Embryonic facial prominence (tissue), 1 donor: ENCODE measurements around the gene ENTPD7.

Source experiments
- DNase-seq: peaks from one replicate; pipeline ENCODE4 v3.0.0-alpha.2; 2016; ENCODE audit errors: extremely low spot score

Gene ENTPD7

GRCh38 chr10:99648717-99649116 lies 10.6 kb upstream of the ENTPD7 start:
- DNase-seq: no peak

- no peak for DNase-seq
These were observed 6.4 kb upstream of the ENTPD7 start for GRCh38 chr10:99652800-99653390.

GRCh38 chr10:99654390-99655175 lies 4.7 kb upstream of the ENTPD7 start:
- DNase-seq: no peak

- no peak for DNase-seq
These were observed 2.9 kb upstream of the ENTPD7 start for GRCh38 chr10:99656199-99657064.

- no peak for DNase-seq
These were observed 683 bp upstream of the ENTPD7 start for GRCh38 chr10:99658622-99659030.

- no peak for DNase-seq
These were observed 608 bp downstream of the ENTPD7 start for GRCh38 chr10:99659868-99660366.

- no peak for DNase-seq
These were observed 1.5 kb downstream of the ENTPD7 start for GRCh38 chr10:99660662-99661376.

- DNase-seq: no peak
These were observed 2.1 kb downstream of the ENTPD7 start for GRCh38 chr10:99661377-99661763.

- DNase-seq: no peak
These were observed 6.0 kb downstream of the ENTPD7 start for GRCh38 chr10:99665304-99665703.

- no peak for DNase-seq
These were observed 7.9 kb downstream of the ENTPD7 start for GRCh38 chr10:99667108-99667751.

- no peak for DNase-seq
These were observed 12.1 kb downstream of the ENTPD7 start for GRCh38 chr10:99671386-99671785.

- no peak for DNase-seq
These were observed 13.6 kb downstream of the ENTPD7 start for GRCh38 chr10:99672884-99673283.

GRCh38 chr10:99673492-99673891 lies 14.2 kb downstream of the ENTPD7 start:
- no peak for DNase-seq

GRCh38 chr10:99674762-99675161 lies 15.5 kb downstream of the ENTPD7 start:
- DNase-seq: no peak

GRCh38 chr10:99676426-99676825 lies 17.1 kb downstream of the ENTPD7 start:
- no peak for DNase-seq

- no peak for DNase-seq
These were observed 17.6 kb downstream of the ENTPD7 start for GRCh38 chr10:99676895-99677294.

GRCh38 chr10:99678921-99679320 lies 19.6 kb downstream of the ENTPD7 start:
- no peak for DNase-seq

- DNase-seq: no peak
These were observed 22.2 kb downstream of the ENTPD7 start for GRCh38 chr10:99681553-99681952.

GRCh38 chr10:99682032-99682431 lies 22.7 kb downstream of the ENTPD7 start:
- no peak for DNase-seq

GRCh38 chr10:99682752-99683151 lies 23.4 kb downstream of the ENTPD7 start:
- no peak for DNase-seq

GRCh38 chr10:99685597-99685967 lies 26.3 kb downstream of the ENTPD7 start:
- DNase-seq: no peak
